GM21390 (cell line): ENCODE measurements around the gene SLIRP.
"Not testable (repeated sequence)": the region's sequence is repeated elsewhere in the genome, so short reads cannot be mapped to it uniquely, and the experiment has no call there.

ENCODE experiments used
- ATAC-seq: cut with Tn5 transposase; IDR thresholded peaks from one replicate; pipeline ENCODE4 v1.9.1; 2021; ENCODE audit not compliant: unreplicated experiment

SLIRP gene

DNA sequence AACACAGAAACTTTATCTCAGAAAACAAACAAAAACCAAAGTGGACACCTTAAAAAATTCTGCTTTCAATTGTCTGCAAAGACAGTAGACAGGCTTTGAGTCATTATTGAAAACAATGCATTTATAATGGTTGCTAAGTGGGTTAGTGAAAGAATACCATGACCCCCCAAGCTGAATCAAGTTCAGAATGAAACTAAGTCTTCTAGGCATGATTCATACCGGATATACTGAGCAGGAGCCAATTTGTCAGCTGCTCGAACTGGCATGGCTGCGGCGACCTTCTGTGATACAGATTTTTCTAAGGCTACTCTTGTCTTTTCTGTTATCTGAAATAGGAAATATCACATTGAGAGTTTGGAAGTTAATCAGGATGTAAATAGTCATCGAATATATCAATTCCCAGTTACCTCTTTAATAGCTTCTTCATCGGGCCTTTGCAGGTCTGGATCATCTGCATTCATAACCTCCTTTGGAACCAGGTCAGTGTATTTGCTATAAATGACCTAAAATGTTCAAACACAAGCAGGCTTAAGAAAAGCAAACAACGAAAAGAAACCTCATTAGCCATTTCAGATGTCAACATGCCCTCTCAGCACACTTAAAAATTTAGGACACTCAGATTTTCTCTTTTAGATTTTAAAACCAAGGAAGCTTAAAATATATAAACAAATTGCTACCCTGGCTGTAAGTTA is 30.8 kb downstream of the SLIRP start:
- no peak for ATAC-seq

DNA sequence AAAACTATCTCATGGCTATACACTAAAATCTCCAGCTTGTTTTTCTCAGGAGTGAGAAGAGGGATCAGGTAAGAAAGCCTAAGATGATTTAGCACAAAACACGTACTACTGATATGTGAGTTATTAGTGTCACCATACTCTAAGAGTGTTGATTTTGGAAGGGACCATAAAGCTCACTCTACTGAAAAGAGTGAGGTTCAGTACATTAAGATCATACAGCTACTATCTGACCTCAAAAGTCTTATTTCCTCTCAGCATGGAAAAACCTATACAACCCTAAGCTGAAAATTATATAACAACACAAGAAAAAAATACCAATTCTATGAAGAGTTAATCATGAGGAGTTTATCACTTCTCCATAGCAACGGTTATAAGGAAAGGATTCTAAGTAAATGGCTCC is 33.5 kb downstream of the SLIRP start:
- no peak for ATAC-seq

DNA sequence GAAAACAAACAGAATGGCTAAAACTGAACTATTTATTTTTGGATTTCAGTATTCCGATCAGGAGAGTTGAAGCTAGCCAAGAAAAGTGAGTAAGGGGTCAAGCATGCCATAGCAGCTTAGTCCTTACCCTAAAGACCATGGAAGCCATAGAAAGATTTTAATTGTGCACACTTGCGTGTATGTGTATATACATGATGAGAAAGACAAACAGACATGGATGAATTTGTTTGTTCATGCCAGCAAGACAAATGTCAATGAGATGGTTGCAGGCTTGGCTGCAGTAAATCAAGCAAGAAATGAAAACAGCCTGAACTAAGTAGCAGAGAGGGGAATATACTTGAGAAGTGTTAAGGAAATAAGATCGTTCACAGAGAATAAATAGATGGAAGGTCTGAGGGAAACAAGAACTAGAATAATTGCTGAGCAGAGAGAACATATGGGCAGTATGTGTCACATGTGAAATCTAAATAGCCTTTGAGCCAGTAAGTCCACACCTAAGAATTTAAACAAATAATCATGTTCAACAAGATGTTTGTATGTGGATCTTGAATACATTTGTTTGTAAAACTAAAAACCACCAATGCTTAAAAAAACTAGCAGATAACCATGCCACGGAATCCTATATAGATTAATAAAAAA is 38.3 kb downstream of the SLIRP start:
- ATAC-seq: no peak

DNA sequence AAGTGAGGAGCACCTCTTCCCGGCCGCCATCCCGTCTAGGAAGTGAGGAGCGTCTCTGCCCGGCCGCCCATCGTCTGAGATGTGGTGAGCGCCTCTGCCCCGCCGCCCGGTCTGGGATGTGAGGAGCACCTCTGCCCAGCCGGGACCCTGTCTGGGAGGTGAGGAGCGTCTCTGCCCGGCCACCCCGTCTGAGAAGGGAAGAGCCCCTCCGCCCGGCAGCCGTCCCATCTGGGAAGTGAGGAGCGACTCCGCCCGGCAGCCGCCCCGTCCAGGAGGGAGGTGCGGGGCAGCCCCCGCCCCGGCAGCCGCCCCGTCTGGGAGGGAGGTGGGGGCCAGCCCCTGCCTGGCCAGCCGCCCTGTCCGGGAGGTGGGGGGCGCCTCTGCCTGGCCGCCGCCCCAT is 39.5 kb downstream of the SLIRP start:
- ATAC-seq: not testable (repeated sequence)

DNA sequence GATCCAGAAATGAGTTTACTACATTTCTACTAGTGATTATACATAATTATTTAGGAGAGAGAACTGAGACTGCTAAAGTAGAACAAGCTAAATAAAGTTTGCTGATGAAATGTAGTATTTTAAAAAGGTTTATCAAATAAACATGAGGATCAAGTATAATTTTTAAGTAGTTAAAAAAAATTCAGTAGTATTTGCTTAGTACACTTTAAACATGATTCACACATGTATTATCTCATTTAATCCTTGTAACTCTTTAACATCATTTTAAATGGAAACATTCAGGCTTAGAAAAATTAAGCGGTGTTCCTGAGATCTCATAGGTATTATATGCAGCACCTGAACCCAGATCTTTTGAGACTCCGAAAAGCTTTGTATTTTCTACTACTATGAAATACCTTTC is 44.4 kb downstream of the SLIRP start:
- ATAC-seq: no peak

DNA sequence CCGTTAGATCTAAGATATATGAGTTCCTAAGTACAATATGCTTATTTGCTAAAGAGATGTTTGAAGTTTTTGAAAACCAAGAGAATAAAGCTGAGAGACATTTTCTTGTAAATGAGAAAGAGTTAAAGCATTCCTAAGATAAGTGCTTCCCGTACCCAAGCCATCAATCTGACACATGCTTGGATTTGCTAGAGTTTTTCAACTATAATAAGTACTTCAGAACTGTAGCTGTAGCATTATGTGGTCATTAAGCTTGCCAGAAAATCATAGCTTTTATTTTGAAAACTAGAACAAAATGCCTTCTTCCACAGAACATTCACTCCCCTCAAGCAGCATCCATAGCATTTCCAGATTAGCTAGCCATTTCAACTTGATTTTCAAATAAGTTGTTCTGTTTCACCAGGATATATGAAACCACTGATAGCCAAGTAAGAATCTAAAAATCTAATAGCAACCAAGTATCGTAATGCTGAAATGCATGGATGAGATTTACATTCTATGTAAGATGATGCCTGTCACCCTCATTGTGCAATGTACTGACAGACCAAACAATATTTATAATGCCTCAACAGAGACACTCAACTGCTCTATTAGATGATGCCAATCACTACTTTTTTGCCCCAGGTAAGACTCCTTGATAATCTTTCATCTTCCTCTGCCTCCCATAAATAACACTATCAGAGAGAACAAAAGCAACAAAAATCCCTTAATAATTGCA is 45.1 kb downstream of the SLIRP start:
- ATAC-seq: no peak

DNA sequence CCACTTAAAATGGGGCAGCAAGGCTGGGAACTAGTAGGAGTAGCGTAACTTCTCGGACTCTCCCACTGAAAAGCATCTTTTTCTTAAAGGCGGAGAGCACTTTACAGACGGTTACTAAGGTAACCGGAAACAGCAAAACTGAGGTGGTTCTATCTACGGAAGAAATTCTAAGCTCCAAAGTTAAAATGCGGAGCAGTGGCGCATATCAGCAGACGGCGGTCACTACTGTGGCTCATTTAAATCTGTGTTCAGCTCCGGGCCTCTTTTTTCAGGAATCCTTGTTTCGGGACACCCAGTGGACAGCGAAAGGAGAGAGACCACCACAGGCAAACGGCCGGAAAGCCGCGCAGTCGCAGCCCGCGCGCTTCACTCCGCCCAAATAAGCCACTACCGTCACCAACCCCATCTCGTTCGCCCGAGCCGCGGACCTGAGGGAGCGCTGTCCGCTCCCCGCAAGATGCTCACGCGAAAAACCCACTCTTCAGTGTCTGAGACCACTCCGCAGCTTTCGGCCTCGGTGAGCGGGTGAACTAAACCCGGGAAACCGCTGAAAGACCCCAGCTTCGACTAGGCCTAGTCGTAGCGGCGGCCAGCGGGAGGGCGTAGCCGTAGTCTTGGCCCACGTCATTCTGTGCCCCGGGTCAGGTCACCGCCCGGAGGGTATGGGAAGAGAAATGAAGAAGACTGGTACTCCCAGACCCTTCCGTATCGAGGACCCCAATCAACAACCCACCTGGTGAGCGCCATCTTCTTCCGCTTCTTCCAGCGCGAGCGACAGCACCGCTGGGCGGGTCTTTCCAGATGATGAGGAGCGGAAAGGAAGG is 52.7 kb downstream of the SLIRP start, which contains the start of gene SNW1:
Gene SNW1 (minus strand): TSS at position 776 of the 824 bp plus-strand sequence. CDS start 29 bp downstream, at position 747.
- ATAC-seq: peak; percentile 92

DNA sequence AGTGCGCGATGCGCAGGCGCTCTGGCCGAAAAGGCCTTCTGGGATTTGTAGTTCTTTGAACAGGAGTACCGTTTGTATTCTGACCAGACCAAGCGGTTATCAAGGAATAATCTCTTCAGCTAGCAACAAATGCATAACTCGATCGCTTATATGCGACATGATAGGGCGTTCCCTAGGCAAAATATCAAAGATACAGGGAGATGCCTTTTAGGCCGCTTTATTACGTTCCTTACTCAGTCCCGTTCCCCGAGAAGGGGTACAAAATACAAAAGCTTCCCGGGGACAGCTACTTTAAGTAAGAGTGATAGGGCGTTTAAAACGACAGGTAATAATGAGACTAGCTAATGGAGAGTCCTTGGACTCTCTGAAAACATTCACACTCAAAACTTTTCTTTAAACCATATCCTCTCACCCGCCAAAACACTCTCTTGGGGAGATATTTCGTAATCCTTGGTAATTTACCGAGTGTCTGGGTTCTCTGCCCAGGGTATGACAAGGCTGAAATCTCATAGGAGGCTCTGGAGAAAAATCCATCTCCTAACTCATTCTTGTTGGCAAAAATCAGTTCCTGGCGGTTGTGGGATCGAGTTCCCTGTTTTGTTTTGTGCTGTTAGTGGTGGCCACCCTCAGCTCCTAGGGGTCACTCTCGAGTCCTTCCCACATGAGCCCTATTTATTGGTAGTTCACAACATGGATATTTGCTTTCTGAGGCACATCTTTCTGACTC is 53.5 kb downstream of the SLIRP start:
- ATAC-seq: peak; percentile 25

DNA sequence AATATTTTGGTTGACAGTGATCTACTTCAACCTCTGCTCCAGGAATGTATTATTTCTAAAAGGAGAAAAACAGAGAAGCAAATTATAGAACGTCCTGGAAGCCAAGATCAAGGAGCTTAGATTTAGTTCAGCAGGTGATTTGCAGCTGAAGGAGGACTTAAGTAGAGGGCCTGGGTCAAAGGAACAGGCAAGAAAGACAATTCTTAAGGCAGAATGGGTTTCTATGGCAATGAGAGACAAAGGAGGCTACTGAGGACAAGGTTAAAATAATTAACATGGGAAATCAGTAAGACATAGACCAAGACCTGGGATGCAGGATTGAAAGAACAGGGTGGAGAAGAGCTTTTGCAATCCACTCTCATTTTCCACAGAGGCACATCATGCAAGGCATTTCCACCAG is 55.4 kb downstream of the SLIRP start:
- ATAC-seq: no peak

DNA sequence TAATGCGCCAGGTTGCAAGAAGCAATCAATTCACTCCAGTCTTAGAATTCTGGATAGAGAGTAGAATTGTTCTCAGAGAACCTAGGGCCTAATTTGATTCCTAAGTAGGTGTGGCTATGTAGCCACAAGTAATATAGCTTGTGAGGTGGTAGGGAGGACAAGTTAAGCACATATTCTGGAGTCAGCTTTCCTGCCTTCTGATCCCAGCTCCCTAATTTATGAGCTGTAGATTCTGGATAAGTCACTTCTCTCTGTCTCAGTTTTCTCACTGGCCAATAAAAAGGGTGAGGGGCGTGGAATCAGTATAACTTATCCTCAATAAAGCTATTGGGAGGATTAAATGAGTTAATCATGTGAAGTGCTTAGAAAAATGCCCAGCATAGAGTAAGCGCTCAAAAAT is 56.1 kb downstream of the SLIRP start:
- ATAC-seq: no peak
